Stimulated activated effector memory CD8-positive, alpha-beta T cell treated with anti-CD3 and anti-CD28 coated beads, Interleukin-12 subunit alpha, Interleukin-12 subunit beta, amount 100 ng/mL, for 72 hours (primary cell): ENCODE measurements around the gene PKP3.
"Not testable (repeated sequence)": the region's sequence is repeated elsewhere in the genome, so short reads cannot be mapped to it uniquely, and the experiment has no call there.

Experiments used
- ATAC-seq: fragments of 150-1000 bp; cut with Tn5 transposase; 2 replicates; pipeline ENCODE4 v1.10.0; 2021
- DNase-seq, 2 donors: peaks; one replicate each; pipeline ENCODE4 v3.0.0; 2021 to 2022; ENCODE audit warnings: low spot score in 2 of 2
- H3K27ac Mint-ChIP-seq: one replicate; pipeline ENCODE4 v1.8.0; 2022; ENCODE audit warnings: mild to moderate bottlenecking, mixed read lengths
- H3K36me3 Mint-ChIP-seq: one replicate; pipeline ENCODE4 v1.8.0; 2022; ENCODE audit warnings: mild to moderate bottlenecking, mixed read lengths
- H3K4me1 Mint-ChIP-seq: one replicate; pipeline ENCODE4 v1.8.0; 2022; ENCODE audit warnings: mixed read lengths
- H3K4me3 Mint-ChIP-seq: one replicate; pipeline ENCODE4 v1.8.0; 2022; ENCODE audit warnings: mild to moderate bottlenecking, mixed read lengths
- H3K9me3 Mint-ChIP-seq: one replicate; pipeline ENCODE4 v1.8.0; 2022; ENCODE audit warnings: mixed read lengths

Gene PKP3

DNA sequence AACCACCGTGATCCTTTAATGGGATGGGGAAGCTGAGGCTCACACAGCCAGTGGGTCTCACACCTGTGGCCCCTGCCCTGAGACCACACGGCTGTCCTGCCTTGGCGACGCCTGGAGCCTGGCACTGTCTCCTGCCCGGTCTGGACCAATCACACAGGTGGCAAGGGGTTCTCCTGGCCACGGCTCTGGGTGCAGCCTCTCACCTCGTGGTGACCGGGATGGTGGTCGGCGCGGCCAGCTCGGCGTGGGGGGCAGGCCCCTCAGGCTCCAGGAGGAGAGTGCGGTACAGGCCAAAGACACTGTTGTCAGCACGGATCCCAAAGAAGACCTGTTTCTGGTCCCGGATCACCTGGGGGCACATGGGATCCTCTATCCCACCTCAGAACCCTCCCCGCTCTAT lies 39.1 kb downstream of the PKP3 start:
- ATAC-seq (no peak), DNase-seq (no peak)
- Mint-ChIP-seq H3K36me3 (no peaks in the 10 kb centered on the region), H3K4me1 (peaks cover 11% of the 10 kb centered on the region), H3K27ac (no peak overlapping the region), H3K9me3 (no peaks in the 10 kb centered on the region), H3K4me3 (no peak overlapping the region)

DNA sequence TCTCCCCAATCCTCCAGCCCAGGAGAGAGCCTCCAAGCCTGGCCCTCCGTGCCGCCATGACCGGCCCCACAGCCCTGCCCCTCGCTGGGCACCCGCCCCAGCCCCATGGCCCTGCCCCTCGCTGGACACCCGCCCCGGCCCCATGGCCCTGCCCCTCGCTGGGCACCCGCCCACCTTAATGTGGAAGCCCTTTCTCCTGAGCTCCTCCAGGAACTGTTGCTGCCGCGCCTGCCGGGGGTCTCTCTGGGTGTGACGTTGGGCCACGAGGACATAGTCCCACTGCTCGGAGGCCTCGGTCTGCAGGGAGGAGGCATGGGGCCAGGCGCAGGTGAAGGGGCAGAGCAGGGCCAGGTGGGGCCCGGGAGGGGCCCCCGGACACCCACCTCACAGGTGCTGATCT lies 39.6 kb downstream of the PKP3 start:
- DNase-seq: no peak
- H3K27ac Mint-ChIP-seq: no peak overlapping the region
- H3K4me1 Mint-ChIP-seq: peaks cover 14% of the 10 kb centered on the region
- H3K36me3 Mint-ChIP-seq: no peaks in the 10 kb centered on the region
- no peak for ATAC-seq
- H3K9me3 Mint-ChIP-seq: no peaks in the 10 kb centered on the region
- no peak overlapping the region for H3K4me3 Mint-ChIP-seq

DNA sequence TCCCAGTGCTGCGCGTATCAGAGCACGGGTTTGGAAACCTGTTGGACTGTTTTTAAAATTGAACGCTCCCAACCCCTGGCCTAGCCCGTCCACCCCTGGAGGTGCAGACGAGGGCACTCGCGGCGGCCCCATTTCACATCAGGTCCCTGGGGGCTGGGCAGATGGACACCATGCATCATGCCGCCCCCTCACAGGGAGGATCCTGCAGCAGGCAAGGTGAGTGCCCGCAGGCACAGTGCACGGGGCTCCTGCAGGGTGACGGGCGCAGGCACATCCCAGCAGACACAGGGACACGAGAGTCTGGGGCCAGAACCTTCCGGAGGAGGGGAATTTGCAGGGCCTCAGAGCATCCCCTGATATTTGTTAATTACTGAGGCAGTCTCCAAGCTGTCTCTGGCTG lies 40.5 kb downstream of the PKP3 start:
- H3K4me1 Mint-ChIP-seq: peaks cover 22% of the 10 kb centered on the region

DNA sequence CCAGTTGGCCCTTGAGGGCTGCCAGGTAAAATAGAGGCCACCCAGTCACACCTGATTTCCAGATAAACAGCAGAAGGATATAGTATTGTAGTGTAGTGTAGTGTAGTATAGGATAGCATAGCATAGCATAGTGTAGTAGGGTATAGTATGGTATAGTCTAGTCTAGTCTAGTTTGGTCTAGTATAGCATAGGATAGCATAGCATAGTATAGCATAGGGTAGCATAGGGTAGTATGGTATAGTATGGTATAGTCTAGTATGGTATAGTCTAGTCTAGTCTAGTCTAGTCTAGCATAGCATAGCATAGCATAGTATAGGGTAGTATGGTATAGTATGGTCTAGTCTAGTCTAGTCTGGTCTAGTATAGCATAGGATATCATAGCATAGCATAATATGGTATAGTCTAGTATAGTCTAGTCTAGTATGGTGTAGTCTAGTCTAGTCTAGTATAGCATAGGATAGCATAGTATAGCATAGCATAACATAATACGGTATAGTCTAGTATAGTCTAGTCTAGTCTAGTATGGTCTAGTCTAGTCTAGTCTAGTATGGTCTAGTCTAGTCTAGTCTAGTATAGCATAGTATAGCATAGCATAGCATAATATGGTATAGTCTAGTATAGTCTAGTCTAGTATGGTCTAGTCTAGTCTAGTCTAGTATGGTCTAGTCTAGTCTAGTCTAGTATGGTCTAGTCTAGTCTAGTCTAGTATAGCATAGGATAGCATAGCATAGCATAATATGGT lies 41.2 kb downstream of the PKP3 start:
- not testable (repeated sequence) for DNase-seq, H3K9me3 Mint-ChIP-seq, H3K27ac Mint-ChIP-seq, H3K4me3 Mint-ChIP-seq, H3K36me3 Mint-ChIP-seq, ATAC-seq
- peaks cover 29% of the 10 kb centered on the region for H3K4me1 Mint-ChIP-seq

More for the DNA sequence above, 40.5 kb downstream of the PKP3 start:
- Mint-ChIP-seq H3K4me3 (no peak overlapping the region), H3K9me3 (no peaks in the 10 kb centered on the region), H3K36me3 (no peaks in the 10 kb centered on the region), H3K27ac (no peak overlapping the region)
- DNase-seq (no peak), ATAC-seq (no peak)

DNA sequence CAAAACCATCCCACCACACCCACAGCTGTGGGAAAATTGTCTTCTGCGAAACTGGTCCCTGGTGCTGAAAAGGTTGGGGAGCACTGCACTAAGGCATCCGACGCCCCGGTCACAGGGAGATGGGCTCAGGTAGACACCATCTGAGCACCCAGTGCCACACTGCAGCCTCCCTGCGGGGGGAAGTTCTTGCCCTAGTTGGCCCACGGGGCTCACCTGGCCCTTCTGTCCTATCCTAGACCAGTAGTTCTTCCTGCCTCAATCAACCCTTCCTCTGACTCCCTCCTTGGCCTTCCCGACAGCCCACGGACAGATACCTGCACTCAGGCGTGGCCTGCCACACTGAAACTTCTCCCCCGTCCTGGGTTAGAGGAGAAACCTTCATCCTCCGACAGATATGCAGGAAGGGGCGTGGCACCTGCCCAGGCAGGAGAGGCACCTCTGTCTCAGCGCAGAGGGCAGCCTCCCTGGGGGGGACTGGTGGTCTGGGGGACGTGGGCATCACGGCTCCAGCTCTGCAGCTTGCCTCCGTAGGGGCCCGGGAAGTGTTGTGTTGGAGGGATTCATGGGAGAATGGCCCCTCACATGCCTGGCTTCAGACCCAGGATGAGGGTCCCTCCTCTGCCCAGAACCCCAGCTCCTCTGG lies 43.3 kb downstream of the PKP3 start:
- no peak overlapping the region for H3K27ac Mint-ChIP-seq
- no peaks in the 10 kb centered on the region for H3K36me3 Mint-ChIP-seq
- H3K4me3 Mint-ChIP-seq: no peak overlapping the region
- DNase-seq (no peak), ATAC-seq (no peak)
- no peaks in the 10 kb centered on the region for H3K9me3 Mint-ChIP-seq
- H3K4me1 Mint-ChIP-seq: peaks cover 37% of the 10 kb centered on the region

DNA sequence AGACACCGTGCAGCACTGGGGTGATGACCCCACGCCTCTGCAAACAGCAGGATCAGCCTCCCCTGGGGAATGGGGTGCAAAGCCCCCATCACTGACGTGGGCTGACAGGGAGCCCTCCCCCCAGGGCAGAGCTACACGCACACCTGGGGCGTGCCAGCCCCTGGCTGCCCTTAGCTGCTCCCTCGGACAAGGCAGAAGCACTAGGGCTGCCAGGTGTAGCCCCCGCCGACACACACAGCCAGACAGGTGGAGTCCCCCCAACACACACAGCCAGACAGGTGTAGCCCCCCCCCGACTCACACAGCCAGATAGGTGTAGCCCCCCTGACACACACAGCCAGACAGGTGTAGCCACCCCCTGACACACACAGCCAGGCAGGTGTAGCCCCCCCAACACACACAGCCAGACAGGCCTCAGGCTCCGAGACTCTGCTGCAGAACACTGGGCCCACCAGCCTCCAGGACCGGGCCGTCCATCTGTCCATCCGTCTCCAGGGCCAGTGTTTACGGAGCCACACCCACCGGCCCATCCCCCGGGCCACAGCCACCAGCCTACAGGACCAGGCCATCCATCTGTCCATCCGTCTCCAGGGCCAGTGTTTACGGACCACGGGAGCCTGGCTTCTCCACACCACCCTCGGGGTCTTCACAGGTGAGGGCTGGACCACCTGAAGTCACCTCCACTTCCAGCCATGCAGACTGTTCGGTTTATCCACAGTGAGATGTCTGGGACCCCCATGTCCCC lies 44.3 kb downstream of the PKP3 start:
- H3K9me3 Mint-ChIP-seq: no peaks in the 10 kb centered on the region
- H3K27ac Mint-ChIP-seq: no peak overlapping the region
- H3K4me1 Mint-ChIP-seq: peaks cover 37% of the 10 kb centered on the region
- ATAC-seq (no peak), DNase-seq (no peak)
- no peak overlapping the region for H3K4me3 Mint-ChIP-seq
- H3K36me3 Mint-ChIP-seq: no peaks in the 10 kb centered on the region

DNA sequence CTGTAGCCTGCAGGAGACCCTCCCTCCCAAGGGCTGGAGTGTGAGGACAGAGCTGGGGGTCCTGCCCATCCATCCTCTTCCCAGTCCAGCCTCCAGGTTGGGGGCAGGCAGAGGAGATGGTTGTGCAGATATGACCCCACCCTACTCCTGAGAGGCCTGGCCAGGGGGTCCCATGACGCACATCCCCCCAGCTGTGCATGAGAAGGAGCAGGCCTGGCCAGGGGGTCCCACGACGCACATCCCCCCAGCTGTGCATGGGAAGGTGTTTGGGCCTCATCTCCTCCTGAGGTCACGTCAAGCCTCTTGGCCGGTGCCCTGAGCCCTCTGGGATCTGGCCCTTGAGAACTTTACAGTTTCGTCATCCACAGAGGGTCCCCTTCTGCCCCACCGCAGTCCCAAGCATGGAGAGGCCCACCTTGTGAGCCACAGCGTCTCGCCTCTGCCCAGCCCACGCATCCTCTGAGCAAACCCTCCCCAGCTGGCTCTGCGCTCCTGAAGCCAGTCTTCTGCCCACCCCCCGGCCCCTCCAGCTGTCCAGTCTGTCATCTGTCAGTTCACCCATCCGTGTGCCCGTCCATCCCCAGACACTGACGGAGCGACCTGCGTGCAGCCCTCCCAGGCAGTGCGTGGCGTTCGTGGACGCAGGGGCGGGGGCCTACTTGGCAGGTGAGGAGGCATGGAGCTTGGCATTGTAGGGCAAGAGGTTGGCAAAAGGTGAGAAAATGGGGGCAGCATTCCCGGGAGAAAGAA lies 45.5 kb downstream of the PKP3 start:
- H3K27ac Mint-ChIP-seq: peak overlapping the region; percentile 12

DNA sequence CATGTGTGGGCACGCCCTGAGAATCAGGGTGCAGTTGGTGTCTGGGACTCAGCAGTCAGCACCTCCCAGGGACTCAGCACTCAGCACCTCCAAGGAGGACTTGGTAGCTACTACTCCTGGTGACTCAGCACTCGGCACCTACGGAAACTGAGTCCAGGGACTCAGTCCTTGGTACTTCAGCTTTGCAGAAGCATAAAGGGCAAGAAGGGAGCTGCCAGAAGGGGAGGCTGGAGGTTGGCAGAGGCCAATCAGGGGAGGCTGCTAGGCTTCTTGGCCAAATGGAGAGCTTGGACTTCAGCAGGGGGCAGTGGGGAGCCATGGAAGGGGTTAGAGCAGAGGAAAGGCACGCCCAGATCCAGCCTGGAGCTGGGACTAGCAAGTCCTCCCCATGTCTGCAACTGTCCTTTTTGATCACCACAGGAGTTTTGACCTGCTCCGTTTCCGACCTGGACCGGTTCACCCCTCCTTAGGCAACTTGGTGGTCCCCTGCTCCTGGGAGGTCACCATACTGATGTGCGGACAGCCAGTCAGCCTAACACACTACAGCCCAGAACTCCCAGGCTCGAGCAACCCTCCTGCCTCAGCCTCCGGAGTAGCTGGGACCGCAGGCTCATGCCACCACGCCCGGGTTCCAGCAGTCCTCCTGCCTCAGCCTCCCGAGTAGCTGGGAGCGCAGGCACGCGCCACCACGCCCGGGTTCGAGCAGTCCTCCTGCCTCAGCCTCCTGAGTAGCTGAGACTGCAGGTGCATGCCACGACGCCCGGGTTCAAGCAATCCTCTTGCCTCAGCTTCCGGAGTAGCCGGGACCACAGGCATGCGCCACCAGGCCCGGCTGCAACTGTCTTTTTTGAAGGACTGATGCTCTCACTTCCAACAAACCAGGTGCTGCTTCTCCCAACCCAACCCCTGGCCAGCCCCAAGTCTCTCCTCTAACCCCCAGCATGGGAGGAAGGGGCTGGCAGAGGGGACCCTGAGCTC lies 46.3 kb downstream of the PKP3 start:
- no peaks in the 10 kb centered on the region for H3K36me3 Mint-ChIP-seq
- no peaks in the 10 kb centered on the region for H3K9me3 Mint-ChIP-seq
- no peak for DNase-seq
- peak overlapping the region; percentile 12 for H3K27ac Mint-ChIP-seq
- ATAC-seq: no peak
- peaks cover 37% of the 10 kb centered on the region for H3K4me1 Mint-ChIP-seq
- H3K4me3 Mint-ChIP-seq: peak overlapping the region; percentile 62

More for the DNA sequence above, 45.5 kb downstream of the PKP3 start:
- no peak for DNase-seq
- no peaks in the 10 kb centered on the region for H3K9me3 Mint-ChIP-seq
- H3K4me3 Mint-ChIP-seq: peak overlapping the region; percentile 62
- peaks cover 37% of the 10 kb centered on the region for H3K4me1 Mint-ChIP-seq
- ATAC-seq: no peak
- H3K36me3 Mint-ChIP-seq: no peaks in the 10 kb centered on the region

DNA sequence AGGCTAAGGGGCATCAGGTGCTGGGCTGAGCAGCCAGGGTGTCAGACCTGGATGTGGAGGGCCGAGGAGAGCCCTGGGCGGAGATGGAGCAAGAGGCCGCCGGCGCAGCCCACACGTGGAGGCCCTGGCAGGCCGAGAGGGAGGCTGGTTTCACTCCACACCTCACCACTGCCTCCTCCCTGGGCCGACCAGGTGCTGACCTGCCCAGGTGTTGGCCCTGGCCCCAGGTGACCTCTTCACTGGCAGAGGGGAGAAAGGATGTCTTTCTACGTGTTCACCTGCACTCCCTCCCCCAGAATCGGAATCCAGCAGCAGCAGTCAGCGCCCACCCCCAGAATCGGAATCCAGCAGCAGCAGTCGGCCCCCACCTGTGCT lies 47.0 kb downstream of the PKP3 start:
- ATAC-seq (no peak), DNase-seq (no peak)
- H3K4me3 Mint-ChIP-seq: peak overlapping the region; percentile 62
- H3K9me3 Mint-ChIP-seq: no peaks in the 10 kb centered on the region
- H3K27ac Mint-ChIP-seq: no peak overlapping the region
- peaks cover 37% of the 10 kb centered on the region for H3K4me1 Mint-ChIP-seq
- no peaks in the 10 kb centered on the region for H3K36me3 Mint-ChIP-seq

DNA sequence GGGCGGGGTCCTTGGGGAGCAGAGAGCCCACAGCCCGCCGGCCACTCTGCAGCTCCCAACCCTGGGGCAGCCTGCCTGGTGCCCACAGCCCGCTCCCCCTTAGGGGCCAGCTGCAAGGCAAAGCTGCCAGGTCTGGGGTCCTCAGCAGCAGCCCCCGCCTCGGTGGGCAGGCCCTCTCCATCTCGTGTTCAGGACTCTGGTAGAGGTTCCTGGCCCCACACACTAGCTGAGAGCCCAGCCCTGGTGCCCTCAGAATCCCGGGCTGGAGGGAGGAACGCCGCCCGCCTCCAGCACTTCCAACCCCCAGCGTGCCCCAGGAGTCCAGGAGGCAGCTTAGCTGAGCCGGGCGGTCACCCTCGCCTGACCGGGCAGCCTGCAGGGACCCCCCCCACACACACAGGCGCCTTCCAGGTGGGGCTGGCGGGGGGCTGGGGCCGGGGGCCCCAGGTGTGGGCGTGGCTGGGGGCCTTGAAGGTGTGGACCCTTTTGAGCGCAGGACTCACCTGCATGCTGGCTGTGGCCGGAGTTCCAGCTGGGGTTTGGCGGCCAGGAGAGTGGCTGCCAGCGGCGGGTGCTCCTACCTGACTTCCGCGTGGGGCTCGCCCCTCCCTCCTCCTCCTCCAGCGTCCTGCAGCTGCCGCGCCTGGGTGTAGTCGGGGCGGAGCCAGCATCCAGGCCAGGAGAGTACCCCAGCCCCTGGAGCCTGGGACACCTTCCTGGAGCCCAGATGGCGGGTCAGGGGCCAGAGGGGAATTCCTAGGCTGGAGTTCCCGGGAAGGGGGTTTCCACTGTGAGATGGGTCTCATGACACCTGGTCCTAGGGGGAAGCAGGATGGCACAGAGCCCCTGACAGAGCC lies 47.6 kb downstream of the PKP3 start, which contains the start of gene ANO9:
Gene ANO9 (minus strand): TSS at position 594 of the 857 bp plus-strand sequence. CDS start 85 bp downstream, at position 509.
- ATAC-seq (peak; percentile 88), DNase-seq (peak in 1 of 2 donors; percentile 71)
- peak within 1 kb of the TSS; percentile 56 for H3K27ac Mint-ChIP-seq
- H3K36me3 Mint-ChIP-seq: no peaks in the 10 kb centered on the region
- peaks cover 33% of the 10 kb centered on the region for H3K4me1 Mint-ChIP-seq
- H3K4me3 Mint-ChIP-seq: peak within 1 kb of the TSS; percentile 62
- H3K9me3 Mint-ChIP-seq: no peaks in the 10 kb centered on the region

DNA sequence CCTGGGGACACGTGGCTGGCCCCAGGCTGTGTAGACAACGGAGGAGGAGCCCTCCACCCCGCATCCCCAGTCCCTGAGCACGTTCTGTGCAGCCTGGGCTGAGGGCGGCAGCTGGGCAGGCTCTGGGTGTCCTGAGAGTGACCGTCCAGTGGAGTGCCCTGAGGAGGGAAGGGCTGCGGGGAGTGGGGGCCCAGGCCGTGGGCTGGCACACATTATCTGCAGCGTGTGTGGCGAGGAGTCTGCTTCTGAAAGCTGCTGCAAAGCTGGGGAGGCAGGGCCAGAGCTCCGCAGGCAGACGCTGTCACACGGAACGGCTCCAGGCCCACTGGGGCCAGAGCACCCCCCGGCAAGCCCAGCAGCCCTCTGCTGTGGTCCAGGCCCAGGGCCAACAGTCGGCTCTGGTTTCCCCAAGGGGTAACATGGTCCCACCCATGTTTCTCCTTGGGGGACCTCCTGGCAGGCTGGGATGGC lies 48.6 kb downstream of the PKP3 start:
- no peak for ATAC-seq
- Mint-ChIP-seq H3K4me1 (peaks cover 27% of the 10 kb centered on the region), H3K9me3 (no peaks in the 10 kb centered on the region), H3K27ac (no peak overlapping the region), H3K36me3 (no peaks in the 10 kb centered on the region), H3K4me3 (peak overlapping the region; percentile 62)
- no peak for DNase-seq

DNA sequence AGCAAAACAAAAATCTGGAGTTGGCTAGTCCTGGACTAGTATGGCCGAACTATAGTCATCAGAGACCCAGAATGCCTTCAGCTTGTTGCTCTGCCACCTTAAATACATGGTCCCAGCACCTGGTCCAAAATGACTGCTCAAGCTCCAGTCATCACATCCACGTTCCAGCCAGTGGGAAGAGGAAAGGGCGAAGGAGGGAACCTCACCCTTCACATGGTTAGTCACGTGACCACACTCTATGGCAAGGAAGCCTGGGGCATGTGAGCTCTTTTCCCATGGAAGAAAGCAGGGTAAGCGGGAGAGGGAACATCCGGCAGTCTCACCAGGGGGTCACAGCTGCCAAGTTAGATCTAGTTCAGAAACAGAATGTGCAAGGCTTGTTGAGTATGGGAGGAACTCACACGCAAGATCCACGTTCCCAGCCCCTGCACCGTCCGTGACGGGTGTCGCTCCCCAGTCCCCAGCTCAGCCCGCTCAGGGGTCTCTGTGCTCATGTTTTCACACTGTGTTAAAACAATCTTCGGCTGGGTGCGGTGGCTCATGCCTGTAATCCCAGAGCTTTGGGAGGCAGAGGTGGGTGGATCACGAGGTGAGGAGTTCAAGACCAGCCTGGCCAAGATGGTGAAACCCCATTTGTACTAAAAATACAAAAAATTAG lies 49.7 kb downstream of the PKP3 start:
- ATAC-seq (no peak), DNase-seq (no peak)
- peaks cover 32% of the 10 kb centered on the region for H3K4me1 Mint-ChIP-seq
- H3K27ac Mint-ChIP-seq: no peak overlapping the region
- no peaks in the 10 kb centered on the region for H3K36me3 Mint-ChIP-seq
- H3K4me3 Mint-ChIP-seq: no peak overlapping the region
- H3K9me3 Mint-ChIP-seq: no peaks in the 10 kb centered on the region
